ENCODE measurements around the gene CXCL11.
"Not testable (repeated sequence)": the region's sequence is repeated elsewhere in the genome, so short reads cannot be mapped to it uniquely, and the experiment has no call there.

The CXCL11 gene

DNA sequence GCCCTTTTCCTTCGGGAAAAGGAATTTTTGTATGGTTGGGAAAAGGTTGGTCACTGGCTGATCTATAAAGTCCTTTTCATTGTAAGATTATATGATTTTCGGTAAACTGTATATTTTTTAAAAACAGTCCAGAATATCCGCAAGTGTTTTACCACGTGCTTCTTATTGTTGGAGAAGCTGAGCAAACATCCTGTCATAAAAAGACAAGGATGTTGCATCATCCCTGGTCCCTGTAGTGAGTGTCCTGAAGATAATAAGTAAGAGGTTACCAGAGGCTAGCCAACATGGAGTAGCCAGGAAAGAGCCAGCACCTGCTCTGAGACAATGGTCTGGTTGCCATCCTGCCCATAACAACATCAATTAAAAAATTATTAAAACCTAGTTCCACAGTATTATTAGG lies 33.7 kb downstream of the CXCL11 start:
- no peak for TF ChIP-seq CTCF (IDR thresholded peaks at IDR 0.05; ENCODE audit: low read length, missing control alignments)
- no peak overlapping the region for H3K4me3 ChIP-seq (replicated peaks; ENCODE audit: low read depth, low read length)
- DNase-seq (ENCODE audit: low read depth), result peak; percentile 54

- H3K4me3 ChIP-seq (replicated peaks; ENCODE audit: low read depth, low read length), result no peak overlapping the region
- no peak for TF ChIP-seq CTCF (IDR thresholded peaks at IDR 0.05; ENCODE audit: low read length, missing control alignments)
- DNase-seq (ENCODE audit: low read depth), result no peak
Measured at GRCh38 chr4:76001700-76002099, 34.2 kb downstream of the CXCL11 start.

DNA sequence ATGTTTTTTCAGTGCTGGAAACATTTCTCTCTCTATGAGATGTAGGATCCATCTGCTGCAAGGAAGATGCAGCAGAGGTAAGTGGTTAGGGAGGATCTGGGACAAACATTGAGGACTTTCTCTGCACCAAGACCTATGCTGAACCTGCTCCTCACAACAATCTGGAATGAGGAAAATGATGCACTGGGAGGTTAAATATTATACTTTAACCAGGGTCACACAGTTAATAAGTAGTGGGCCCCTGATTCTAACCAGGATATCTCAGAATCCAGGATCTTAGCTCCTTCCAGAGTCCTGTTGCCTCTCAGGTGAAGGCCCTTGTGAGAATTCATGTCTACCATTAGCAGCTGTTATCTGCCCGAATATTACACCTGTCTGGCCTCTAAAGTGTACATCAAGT lies 35.6 kb downstream of the CXCL11 start:
- no peak for DNase-seq (ENCODE audit: low read depth)
- no peak for TF ChIP-seq CTCF (IDR thresholded peaks at IDR 0.05; ENCODE audit: low read length, missing control alignments)
- H3K4me3 ChIP-seq (replicated peaks; ENCODE audit: low read depth, low read length), result no peak overlapping the region

DNA sequence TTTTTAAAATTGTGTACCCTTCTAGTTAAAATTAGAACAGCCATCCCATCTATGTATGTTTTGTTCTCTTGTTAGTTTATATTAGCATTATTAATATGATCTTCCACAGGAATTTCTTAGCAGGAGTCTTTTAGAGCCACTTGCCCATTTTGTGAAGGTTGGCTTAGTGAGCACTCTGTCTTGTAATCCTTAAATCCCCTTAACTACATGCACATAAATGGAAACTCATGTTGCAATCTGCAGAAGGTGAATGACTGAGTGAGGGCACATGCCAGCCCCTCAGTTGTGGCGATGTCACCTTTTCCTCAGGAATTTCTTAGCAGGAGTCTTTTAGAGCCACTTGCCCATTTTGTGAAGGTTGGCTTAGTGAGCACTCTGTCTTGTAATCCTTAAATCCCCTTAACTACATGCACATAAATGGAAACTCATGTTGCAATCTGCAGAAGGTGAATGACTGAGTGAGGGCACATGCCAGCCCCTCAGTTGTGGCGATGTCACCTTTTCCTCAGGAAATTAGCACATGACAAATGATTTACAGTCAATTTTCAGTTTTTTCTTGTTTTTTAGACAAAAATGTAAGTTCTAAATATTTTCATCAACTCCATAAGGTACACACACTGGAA lies 37.2 kb downstream of the CXCL11 start:
- DNase-seq (ENCODE audit: low read depth); H3K4me3 ChIP-seq (replicated peaks; ENCODE audit: low read depth, low read length): not testable (repeated sequence)

GRCh38 chr4:75997946-75998345 lies 37.9 kb downstream of the CXCL11 start:
- DNase-seq (ENCODE audit: low read depth), result no peak
- H3K4me3 ChIP-seq (replicated peaks; ENCODE audit: low read depth, low read length), result no peak overlapping the region

DNA sequence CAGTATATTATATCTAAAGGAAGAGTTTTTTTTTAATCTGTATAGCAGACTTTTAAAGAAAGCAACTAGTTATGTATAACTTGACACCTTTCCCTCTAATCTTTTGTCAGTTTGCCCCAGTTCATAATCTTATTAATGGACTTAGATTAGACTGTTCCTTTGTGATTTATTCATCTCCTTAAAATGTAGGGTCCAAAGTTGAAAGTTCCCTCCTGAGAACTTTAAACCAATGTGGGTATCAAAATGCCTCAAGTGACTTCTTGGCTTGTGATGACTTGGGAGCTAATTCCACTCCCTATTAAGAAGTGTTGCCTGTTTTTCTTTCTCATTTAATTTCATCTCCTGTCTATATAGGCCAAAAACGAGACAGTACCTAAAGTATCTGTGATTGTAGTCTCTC lies 38.8 kb downstream of the CXCL11 start:
- H3K4me3 ChIP-seq (replicated peaks; ENCODE audit: low read depth, low read length), result no peak overlapping the region
- no peak for TF ChIP-seq CTCF (IDR thresholded peaks at IDR 0.05; ENCODE audit: low read length, missing control alignments)
- DNase-seq (ENCODE audit: low read depth), result no peak

More at GRCh38 chr4:75997946-75998345, 37.9 kb downstream of the CXCL11 start:
- TF ChIP-seq CTCF (IDR thresholded peaks at IDR 0.05; ENCODE audit: low read length, missing control alignments), result no peak

- peak; percentile 54 for TF ChIP-seq CTCF (IDR thresholded peaks at IDR 0.05; ENCODE audit: low read length, missing control alignments)
- peak; percentile 74 for DNase-seq (ENCODE audit: low read depth)
- H3K4me3 ChIP-seq (replicated peaks; ENCODE audit: low read depth, low read length), result no peak overlapping the region
Measured at GRCh38 chr4:75995727-75996126, 40.1 kb downstream of the CXCL11 start.
